ENCODE data around the gene RNU5B-1.

The RNU5B-1 gene

GRCh38 chr15:65329288-65329983 is 25.0 kb downstream of the RNU5B-1 start:
- DNase-seq: no peak

DNA sequence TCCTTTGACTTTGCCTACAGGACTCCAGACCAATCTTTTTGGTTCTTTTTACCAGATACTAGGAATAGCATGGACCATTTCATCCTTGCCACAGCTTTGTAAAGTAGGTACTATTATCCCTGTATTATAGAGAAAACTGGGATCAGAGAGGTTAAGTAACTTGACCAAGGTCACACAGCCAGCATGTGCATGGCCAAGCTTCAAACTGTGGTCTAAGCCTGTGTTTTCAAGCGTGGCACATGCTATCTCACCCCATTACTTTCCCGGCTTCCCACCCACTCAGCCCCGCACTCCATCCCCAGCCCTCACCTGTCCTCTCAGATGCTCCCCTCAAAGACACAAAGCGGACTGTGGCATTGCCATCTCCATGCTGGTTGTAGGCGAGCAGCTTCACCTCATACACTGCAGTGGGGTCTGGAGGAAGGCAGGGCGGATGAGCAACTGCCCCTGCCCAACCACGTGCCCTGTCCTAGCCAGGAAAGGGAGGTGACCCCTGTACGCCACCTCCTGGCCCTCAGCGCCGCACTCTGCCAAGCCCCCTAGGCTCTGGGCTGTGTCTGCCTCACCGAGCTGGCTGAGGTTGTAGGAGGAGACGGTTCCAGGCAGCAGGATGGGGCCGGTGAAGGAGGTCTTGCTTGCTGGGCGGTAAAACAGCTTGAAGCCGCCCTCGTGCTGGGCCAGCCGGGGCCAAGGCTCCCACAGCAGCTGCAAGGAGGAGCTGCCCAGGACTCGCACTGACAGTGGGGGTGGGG is 25.7 kb downstream of the RNU5B-1 start:
- no peak for DNase-seq

DNA sequence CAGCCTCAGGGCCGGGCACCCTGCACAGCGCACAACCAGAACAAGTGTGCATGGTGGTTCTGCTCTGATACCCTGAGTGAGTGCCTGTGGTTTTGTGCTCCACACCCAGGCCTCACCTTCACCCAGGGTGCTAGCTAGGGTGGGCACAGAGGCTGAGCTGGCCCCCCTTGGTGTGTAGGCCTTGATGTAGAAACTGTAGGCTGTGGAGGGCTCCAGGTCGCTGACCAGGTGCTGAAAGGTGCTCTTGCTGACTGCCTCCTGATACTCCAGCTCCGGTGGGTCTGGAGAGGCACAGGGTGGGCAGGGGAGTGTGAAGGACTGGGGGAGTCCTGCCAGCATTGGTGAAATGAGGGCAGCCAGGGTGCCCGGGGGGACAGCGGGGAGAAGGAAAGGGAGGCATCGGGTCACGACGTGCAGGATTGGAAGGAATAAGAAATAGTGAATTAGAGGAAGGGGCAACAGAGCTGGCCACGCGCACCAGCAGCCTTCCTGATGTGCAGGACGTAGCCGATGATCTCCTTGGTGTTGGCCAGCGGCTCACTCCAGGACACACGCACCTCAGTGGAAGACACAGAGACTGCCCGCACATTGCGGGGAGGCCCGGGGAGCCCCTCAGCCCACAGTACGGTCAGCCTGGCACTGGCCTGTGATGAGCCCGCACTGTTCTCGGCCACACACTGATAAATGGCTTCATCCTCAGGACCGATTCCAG is 26.6 kb downstream of the RNU5B-1 start:
- no peak for DNase-seq

- no peak for DNase-seq
These were observed 27.3 kb downstream of the RNU5B-1 start for GRCh38 chr15:65331811-65332210.

DNA sequence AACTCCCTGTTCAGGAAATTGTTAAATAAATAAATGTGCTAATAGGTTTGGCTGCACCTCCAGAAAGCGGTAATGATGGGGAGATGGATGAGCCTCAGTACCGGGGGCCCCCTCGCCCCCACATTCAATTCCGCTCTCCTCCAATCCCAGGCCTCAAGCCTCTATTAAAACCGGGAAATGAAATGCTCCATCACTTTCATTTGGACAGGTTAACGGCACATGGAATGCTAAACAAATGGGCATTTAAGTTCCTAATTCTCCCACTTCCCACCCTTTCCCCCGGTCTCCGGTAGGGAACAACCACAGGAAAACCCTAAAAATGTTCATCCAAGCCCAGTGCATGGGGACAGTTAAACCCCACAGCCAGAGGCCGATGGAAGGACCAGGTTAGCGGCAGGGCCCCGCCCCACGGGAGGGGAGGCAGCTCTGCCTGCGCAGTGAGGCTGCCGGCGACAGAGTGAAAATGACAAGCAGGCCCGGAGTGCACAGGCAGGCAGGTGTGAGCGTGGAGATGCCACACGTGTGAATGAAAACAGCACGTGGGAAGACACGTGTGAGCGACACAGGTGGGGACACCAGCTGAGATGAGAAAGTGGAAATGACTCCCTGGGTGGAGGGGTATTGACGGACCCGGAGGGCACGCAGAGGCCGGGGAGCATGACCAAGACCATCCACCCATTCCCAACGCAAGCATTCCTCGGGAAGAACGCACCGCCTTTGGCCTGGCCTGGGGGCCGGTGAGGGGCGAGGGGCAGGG is 28.1 kb downstream of the RNU5B-1 start:
- no peak for DNase-seq

DNA sequence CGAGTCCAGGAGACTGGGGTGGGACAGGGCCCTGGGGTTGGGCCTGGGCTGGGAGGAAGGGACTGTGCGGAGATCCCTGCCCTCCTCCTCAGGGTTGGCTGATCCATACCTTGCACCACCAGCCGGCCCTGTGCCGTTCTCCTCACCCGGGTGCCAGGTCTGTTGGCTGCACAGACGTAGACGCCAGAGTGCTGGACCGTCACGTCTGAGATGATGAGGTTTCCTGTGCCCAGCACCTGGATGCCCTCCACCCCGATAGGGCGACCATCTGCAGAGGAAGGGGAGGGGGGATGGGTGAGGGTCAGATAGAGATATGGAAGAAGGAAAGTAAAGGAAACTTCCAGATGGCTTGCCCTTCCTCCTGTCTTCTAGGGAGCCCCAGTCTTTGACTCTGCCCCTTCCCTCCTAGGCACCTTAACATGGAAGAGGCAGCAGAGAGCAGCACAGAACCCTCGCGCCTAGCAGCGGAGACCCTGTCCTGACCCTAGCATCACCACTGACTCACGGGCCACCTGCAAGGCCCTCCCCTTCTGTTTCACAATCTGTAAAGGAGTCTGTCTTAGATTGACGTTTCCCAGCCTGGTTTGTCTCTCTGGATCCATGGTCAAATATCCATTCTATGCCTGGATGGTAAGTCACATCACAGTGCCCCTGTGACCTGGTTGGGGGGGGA is 28.8 kb downstream of the RNU5B-1 start:
- DNase-seq: no peak

DNA sequence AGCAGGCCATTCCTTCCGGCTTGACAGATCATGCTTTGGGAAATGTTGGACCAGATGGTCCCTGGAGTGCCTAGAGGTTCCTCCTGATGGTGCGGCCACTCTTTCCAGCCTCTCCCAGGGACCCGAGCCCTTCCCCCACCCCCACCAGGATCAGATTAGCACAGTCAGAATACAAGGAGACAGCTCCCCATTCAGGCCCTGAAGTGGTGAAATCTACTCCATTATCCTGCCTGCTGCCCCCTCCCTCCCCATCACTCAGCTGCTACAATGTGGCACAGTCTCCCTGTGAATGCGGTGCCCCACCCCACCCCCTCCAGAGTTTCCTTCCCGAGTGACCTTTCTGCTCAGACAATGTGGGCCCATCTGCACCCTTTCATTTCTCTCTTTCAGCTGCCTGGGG is 29.4 kb downstream of the RNU5B-1 start:
- no peak for DNase-seq

- no peak for DNase-seq
These were observed 30.2 kb downstream of the RNU5B-1 start for GRCh38 chr15:65334586-65335231.

DNA sequence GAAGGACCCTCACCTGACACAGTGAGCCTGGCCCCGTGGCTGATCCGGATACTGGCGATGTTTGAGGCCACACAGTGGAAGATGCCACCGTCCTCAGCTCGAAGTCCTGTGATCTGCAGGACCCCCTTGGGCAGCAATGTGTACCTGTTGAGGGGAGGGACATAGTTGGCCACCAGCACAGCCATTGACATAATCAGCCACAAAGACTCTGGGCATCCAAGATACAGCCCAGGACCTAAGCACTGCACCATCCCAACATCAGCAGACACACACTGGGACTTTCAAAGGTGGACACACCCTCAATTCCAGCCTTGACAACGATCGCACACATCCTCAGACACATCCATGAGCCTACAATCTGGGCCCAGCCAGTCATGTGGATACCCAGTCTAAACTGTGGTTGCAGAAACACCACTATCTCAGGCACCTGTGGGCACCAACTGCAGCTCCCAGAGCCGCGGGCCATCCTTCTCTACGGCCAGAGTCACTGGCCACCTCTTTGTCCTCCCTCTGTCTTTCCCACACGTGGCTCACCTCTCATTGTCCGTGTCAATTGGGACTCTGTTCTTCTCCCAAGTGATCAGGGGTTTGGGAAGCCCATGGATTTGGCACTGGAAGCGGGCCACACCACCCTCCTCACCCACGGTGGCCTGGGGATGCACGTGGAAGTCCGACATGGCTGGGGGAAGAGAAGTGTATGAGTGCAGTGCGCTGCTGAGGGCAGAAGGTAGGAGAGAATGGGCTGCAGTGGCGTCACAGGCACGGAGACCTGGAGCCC is 31.0 kb downstream of the RNU5B-1 start:
- no peak for DNase-seq

- no peak for DNase-seq
These were observed 32.3 kb downstream of the RNU5B-1 start for GRCh38 chr15:65336493-65337435.

- DNase-seq: no peak
These were observed 33.1 kb downstream of the RNU5B-1 start for GRCh38 chr15:65337436-65338070.

DNA sequence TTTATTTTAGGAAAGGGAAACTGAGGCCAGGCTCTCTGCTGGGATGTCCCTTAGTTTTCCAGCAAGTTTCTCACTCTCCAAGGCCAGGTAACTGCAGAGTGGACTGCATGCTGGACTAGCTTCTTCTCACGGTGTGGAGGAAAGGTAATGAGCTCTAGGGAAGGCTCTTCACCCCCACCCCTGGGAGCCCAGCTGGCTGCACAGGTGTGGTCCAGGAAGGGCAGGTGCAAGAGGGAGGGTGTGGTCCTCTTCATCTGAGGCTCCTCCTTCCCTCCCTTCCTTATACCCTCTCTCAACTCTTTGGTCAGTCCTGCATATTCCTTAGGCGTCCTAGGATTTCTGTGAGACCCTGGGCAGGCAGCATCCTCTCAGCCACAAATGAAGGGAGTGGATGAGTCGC is 33.9 kb downstream of the RNU5B-1 start:
- no peak for DNase-seq

- DNase-seq: no peak
These were observed 34.3 kb downstream of the RNU5B-1 start for GRCh38 chr15:65338823-65339222.

DNA sequence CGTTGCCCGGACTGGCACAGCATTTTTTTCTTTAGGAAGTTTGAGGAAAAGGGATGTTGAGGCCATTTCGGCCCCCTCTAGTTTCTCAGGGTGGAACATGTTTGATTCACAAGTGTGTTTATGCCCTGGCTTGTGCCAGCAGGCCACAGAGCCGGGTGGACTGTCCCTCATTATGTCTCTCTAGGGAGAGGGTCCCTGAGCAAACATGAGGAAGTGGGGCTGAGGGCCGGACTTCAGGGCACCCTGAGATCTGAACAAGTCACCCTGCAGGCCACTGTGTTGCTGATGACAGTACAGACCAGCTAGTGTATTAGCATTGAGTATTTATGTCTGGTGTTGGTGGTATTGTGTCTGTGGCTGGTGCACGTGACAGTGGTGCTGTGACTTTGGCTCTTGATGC is 34.9 kb downstream of the RNU5B-1 start:
- no peak for DNase-seq

- DNase-seq: no peak
These were observed 35.4 kb downstream of the RNU5B-1 start for GRCh38 chr15:65339920-65340319.

DNA sequence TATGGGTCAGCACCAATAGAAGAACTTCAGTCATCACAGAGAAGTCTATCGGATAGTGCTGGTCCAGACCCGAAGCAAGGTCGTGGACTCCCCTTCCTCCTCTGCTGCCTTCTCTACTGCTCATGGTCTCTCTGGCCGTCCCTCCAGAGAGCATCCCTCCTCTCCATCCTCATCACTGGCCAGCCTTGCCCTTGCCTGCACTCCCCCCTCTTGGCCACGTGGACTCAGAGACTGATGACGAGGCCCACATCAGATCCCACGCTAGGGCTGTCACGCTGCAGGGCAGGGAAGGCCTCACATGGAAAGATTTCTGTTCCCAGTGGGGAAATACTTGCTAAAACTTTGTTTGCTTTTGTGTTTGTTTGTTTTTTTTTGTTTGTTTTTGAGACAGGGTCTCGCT is 38.0 kb downstream of the RNU5B-1 start:
- DNase-seq: no peak

GRCh38 chr15:65343374-65343981 is 39.0 kb downstream of the RNU5B-1 start:
- DNase-seq: no peak

- DNase-seq: no peak
These were observed 39.9 kb downstream of the RNU5B-1 start for GRCh38 chr15:65344214-65344913.

DNA sequence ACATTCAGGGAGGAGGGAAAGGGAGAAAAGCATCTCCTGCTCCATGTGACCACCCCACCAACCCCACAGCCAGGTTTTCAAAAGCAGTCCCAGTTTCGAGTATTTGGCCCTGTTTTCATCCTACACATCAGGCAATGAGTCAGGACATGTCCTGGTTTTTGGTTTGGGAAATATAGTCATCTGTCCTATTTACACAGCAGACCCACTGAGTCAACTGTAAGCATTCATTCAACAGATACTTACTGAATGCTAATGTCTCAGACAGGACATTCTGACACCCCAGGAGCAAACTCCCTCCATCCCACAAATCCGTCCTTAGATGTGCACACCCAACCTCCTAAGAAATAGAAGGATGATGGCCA is 40.4 kb downstream of the RNU5B-1 start:
- no peak for DNase-seq
